IPS-20b (cell line): ENCODE data around the gene MAST4.

ENCODE experiments used
- H3K27ac ChIP-seq: one replicate; pipeline ENCODE4 v1.5.1; 2013; ENCODE audit warnings: low read length
- H3K27me3 ChIP-seq: 2 replicates; pipeline ENCODE4 v1.6.1; 2013; ENCODE audit warnings: mild to moderate bottlenecking, low read length, inconsistent platforms; ENCODE audit not compliant: insufficient read depth
- H3K36me3 ChIP-seq: 2 replicates; pipeline ENCODE4 v1.6.1; 2013; ENCODE audit warnings: low read depth, mild to moderate bottlenecking, inconsistent platforms, low read length, moderate library complexity; ENCODE audit not compliant: insufficient read depth
- H3K4me1 ChIP-seq: 2 replicates; pipeline ENCODE4 v1.6.1; 2013; ENCODE audit warnings: mild to moderate bottlenecking, control low read depth, inconsistent platforms, low read length, moderate library complexity; ENCODE audit not compliant: insufficient read depth
- H3K4me3 ChIP-seq: 2 replicates; pipeline ENCODE4 v1.5.1; 2013; ENCODE audit warnings: mild to moderate bottlenecking, low read length, inconsistent platforms
- H3K9ac ChIP-seq: 2 replicates; pipeline ENCODE4 v1.6.1; 2013; ENCODE audit warnings: low read depth, mild to moderate bottlenecking, inconsistent platforms, low read length, moderate library complexity
- H3K9me3 ChIP-seq: 2 replicates; pipeline ENCODE4 v1.6.1; 2013; ENCODE audit warnings: mild to moderate bottlenecking, low read depth, low read length, inconsistent platforms; ENCODE audit not compliant: insufficient read depth

The MAST4 gene

DNA sequence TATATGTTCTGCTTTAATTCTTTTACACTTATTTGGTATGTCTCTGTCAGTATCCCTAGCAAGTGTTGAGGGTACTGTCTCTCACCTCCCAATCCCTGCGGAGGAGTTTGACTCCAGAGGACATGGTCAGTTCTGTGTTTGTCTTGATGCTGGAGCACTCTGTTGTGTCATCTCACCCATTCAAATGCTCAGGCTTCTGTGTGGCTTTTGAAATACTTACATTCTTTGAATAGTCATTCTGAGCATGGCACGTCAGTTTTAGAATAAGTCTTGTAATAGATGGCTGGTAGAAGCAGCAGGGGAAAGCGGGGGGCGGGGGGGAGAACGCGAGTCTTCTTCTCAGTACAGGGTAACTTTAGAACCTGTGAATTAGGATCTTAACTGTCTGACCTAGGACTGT is 12.3 kb downstream of the MAST4 start:
- H3K9ac ChIP-seq, result no peak overlapping the region
- no peak overlapping the region for H3K4me3 ChIP-seq
- H3K36me3 ChIP-seq, result no peaks in the 10 kb centered on the region
- H3K4me1 ChIP-seq, result no peaks in the 10 kb centered on the region; the same call in 1 of the 2 replicates
- no peaks in the 10 kb centered on the region for H3K27me3 ChIP-seq
- no peak overlapping the region for H3K27ac ChIP-seq
- no peaks in the 10 kb centered on the region for H3K9me3 ChIP-seq

DNA sequence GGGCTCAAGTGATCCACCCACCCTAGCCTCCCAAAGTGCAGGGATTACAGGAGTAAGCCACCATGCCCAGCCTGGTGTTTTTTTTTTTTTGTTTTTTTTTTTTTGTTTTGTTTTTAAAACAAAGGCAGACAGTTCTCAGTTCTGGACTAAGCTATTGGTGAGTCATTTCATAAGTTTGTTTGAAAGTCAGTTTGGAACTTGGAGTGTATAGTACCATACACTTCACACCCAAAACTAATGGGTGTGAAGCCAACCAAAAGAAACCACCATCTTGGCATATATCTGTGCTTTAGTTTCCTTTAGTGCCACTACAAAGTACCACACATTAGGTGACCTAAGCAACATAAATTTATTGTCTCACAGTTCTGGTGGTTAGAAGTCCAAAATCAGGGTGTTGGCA is 13.4 kb downstream of the MAST4 start:
- H3K4me1 ChIP-seq, result no peaks in the 10 kb centered on the region; the same call in 1 of the 2 replicates
- H3K4me3 ChIP-seq, result no peak overlapping the region
- no peak overlapping the region for H3K9ac ChIP-seq
- no peak overlapping the region for H3K27ac ChIP-seq
- no peaks in the 10 kb centered on the region for H3K27me3 ChIP-seq
- no peaks in the 10 kb centered on the region for H3K36me3 ChIP-seq
- no peaks in the 10 kb centered on the region for H3K9me3 ChIP-seq

DNA sequence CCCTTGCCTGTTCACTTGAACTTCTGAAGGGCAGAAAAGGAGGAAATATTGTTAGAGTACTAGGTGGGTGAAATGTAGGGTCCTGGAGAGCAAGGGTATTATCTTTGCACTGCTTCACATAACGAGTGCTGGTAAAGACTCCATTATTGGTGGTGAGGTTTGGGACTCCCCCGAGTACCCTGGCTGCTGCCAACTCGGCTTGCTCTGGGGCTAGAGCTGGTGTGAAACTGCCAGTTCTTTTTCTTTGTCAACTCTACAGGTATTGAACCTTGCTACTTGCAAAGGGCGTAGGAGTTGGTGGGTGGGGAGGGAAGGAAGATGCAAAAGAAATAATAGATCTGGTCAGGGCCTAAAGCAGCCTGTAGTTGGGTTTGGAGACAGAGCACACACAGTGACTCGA is 16.0 kb downstream of the MAST4 start:
- no peaks in the 10 kb centered on the region for H3K27me3 ChIP-seq
- H3K4me1 ChIP-seq, result no peaks in the 10 kb centered on the region; the same call in 1 of the 2 replicates
- no peak overlapping the region for H3K9ac ChIP-seq
- H3K4me3 ChIP-seq, result no peak overlapping the region
- no peak overlapping the region for H3K27ac ChIP-seq
- H3K36me3 ChIP-seq, result no peaks in the 10 kb centered on the region
- no peaks in the 10 kb centered on the region for H3K9me3 ChIP-seq

DNA sequence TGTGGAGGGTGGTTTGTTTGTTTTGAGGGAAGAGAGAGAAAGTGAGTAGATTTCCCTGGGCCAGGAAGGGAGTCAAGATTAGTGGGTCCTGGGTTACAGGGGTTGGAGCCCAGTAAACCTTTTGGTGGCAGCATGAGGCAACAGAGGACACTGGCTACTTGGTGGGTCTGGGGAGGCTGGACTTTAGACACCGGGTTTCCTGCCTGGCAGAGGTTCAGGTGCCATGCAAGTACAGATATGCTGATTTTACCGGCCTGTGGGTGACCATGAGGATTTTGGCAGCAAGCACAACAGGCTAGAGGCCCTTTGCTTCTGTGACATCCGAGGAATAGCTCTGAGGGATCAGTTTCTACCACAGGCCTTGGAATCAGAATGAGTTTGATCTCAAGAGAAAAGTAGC is 18.9 kb downstream of the MAST4 start:
- Histone ChIP-seq H3K27ac (no peak overlapping the region), H3K27me3 (no peaks in the 10 kb centered on the region), H3K9me3 (no peaks in the 10 kb centered on the region), H3K36me3 (no peaks in the 10 kb centered on the region), H3K4me1 (no peaks in the 10 kb centered on the region), H3K4me3 (no peak overlapping the region), H3K9ac (no peak overlapping the region)

DNA sequence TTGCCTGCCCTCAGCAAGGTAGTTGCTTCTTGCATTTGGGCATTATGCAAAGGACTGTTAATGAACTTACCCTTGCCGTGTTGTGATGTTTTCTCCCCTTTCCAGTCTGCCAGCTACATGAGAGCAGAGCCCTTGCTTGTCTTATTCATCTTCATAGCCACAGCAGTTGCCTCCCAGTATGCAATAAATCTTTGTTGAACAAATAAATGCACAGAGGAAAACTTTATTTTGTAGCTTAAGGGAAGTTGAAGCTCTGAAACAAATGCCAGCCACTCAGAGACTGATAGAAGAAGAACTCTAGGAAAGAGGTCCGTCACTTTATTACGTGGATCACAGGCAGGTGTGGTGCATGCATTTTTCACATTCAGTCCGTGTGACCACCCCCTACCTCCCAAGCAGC is 19.7 kb downstream of the MAST4 start:
- Histone ChIP-seq H3K9me3 (no peaks in the 10 kb centered on the region), H3K4me1 (peaks cover 4% of the 10 kb centered on the region; the same call in 1 of the 2 replicates), H3K27me3 (no peaks in the 10 kb centered on the region), H3K4me3 (no peak overlapping the region), H3K27ac (no peak overlapping the region), H3K9ac (no peak overlapping the region), H3K36me3 (no peaks in the 10 kb centered on the region)

DNA sequence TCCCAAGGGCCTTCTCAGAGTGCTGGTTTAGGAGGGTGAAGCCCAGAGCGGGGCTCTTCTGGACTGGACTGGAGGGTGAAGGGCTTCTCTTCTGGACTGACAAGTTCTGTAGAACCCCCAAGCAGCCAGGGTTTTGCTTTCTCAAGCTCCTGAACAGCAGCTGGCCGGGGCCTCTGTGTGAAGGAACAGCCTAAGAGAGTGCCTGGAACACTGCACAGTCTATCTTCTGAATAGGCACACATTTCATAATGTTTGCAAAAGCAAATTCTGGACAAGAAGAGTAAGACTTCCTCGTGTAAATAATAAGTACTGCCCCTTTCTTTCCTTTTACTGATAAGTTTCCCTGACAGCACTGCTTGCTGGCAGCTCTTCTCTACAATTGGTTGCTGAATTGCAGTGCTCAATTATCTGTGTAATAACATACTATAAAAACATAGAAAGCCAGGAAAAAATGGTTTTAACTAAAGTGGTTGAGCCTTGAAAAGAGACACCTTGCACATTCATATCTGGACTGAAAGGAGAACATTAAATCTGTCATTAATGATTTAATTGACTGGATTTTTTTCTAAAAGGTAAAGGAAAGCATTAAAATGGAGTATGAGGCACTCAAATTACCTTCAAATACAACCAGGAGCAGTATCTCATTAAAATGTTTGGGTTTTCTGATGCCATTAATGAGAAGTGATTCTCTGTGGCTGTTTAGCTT is 20.5 kb downstream of the MAST4 start:
- H3K36me3 ChIP-seq, result no peaks in the 10 kb centered on the region
- no peak overlapping the region for H3K4me3 ChIP-seq
- H3K9me3 ChIP-seq, result no peaks in the 10 kb centered on the region
- no peak overlapping the region for H3K9ac ChIP-seq
- H3K27ac ChIP-seq, result no peak overlapping the region
- H3K4me1 ChIP-seq, result peaks cover 6% of the 10 kb centered on the region; the same call in 1 of the 2 replicates
- no peaks in the 10 kb centered on the region for H3K27me3 ChIP-seq

DNA sequence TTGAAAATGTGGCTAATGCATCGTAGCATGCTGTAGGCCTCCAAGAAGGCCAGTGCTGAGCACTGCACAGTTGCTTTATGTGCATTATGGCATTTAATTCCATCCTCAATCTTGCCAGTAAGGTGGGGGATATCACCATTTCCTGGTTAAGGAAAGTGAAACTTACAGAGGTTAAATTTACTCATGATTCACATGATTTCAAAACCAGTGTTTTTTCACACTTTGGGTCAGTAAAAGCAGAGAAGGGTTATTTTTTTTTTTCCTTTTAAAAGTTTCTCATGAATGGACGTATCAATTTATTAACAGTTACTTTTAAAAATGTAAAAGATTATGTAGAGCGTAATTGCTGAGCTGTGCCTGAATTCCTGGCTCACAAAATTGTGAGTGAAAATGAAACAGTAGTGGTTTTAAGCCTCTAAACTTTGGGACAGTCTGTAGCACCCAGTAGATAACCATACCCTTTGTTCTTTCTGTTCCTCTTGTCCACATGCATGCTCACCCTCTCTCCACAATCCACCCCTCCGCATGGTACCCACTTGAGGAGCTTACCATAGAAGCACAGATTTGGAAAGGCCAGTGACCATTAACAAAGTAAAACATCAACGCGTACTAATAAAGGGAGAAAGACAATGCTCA is 21.2 kb downstream of the MAST4 start:
- Histone ChIP-seq H3K27me3 (no peaks in the 10 kb centered on the region), H3K4me3 (no peak overlapping the region), H3K36me3 (no peaks in the 10 kb centered on the region), H3K4me1 (peaks cover 6% of the 10 kb centered on the region; the same call in 1 of the 2 replicates), H3K9ac (no peak overlapping the region), H3K9me3 (no peaks in the 10 kb centered on the region), H3K27ac (no peak overlapping the region)

DNA sequence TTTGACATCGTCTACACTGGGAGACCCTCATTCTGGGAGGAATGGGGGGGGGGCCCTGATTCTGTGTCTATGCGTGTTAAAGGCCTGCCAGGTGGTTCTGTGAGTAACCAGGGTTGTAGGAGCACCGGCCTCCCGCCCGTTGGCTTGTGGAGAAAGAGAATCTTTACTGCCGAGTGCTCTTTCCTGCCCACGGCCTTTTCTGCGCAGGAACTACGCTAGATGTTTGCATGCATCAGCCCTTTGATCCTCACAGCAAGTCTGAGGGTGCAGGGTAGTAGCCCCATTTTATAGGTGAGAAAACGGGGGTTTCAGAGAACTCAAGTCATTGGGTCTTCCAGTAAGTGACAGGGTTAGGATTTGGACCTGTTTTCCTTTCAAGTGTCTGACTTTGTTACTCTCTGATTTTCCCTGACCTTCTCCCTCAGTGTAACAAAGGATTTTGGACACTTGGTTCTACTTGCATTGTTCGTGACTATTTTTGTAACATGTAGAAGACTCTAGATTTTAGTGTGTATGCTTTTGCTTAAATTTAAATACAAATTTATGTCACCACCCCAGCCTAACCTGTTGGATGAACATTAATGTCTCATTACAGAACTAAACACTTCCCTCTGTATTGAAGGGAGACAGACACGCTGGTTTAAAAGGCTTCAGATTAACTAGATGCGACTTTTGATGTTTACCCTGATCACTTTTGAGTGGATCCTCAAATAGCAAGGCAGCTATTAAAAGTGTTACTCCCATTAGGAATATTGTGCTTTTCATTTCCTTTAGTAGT is 22.0 kb downstream of the MAST4 start:
- Histone ChIP-seq H3K27ac (no peak overlapping the region), H3K4me3 (no peak overlapping the region), H3K9ac (no peak overlapping the region), H3K9me3 (no peaks in the 10 kb centered on the region), H3K27me3 (no peaks in the 10 kb centered on the region), H3K4me1 (peaks cover 6% of the 10 kb centered on the region; the same call in 1 of the 2 replicates), H3K36me3 (no peaks in the 10 kb centered on the region)

DNA sequence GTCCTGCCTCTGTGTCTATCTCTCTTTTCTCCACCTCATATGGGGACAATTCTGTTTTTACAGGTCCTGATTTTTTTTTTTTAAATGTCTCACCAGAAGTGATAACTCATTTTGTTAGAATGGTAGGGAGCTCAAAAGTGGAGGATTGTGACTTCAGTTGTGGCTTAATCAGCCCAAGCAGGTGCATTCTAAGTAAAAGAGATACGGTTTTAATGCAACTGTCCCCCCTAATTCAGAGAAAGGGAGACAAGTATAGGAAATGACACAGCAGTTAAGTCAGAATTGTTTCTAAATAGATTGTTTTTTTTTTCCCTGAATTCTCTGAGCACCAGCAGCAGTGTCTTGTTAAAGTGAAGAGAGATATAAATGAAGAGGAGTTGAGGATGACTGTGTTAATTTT is 24.5 kb downstream of the MAST4 start:
- peaks cover 6% of the 10 kb centered on the region; the same call in 1 of the 2 replicates for H3K4me1 ChIP-seq
- no peak overlapping the region for H3K4me3 ChIP-seq
- H3K9ac ChIP-seq, result no peak overlapping the region
- H3K36me3 ChIP-seq, result no peaks in the 10 kb centered on the region
- H3K9me3 ChIP-seq, result no peaks in the 10 kb centered on the region
- H3K27ac ChIP-seq, result no peak overlapping the region
- H3K27me3 ChIP-seq, result no peaks in the 10 kb centered on the region

DNA sequence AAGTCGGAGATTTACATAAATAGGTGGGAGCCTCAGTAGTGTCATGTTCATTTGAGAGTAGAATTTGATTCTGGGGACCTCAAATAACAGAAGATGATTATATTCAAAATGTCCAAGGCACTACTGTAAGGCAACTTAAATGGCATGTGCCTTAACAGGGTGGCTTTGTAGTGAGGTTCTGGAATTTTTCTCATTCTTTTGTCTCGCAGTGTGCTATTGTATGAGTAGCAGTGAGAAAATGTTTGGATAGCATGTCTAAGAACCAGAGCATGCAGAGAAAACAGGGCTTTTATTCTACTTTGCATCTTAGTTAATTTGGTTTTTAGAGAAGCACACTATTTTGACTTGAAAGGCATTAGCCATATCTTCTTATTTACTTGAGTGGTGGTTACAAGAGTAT is 25.0 kb downstream of the MAST4 start:
- H3K9ac ChIP-seq, result no peak overlapping the region
- no peaks in the 10 kb centered on the region for H3K9me3 ChIP-seq
- no peaks in the 10 kb centered on the region for H3K36me3 ChIP-seq
- no peak overlapping the region for H3K27ac ChIP-seq
- no peak overlapping the region for H3K4me3 ChIP-seq
- peaks cover 6% of the 10 kb centered on the region; the same call in 1 of the 2 replicates for H3K4me1 ChIP-seq
- no peaks in the 10 kb centered on the region for H3K27me3 ChIP-seq

DNA sequence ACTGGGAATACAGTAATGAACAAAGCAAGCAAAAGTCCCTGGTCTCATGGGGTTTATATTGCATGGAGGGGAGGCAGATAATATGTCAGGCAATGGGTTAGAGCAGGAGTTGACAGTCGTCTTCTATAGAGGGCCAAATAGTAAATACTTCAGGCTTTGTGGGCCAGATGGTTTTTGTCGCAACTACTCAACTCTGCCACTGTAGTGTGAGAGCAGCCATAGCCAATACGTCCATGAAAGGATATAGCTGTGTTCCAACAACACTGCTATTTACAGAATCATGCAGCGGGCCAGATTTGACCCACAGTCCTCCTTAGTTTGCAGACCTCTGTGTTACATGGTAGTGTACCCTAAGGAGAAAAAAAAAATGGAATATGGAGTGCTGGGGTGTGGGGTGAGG is 25.5 kb downstream of the MAST4 start:
- no peak overlapping the region for H3K9ac ChIP-seq
- H3K27me3 ChIP-seq, result no peaks in the 10 kb centered on the region
- no peaks in the 10 kb centered on the region for H3K36me3 ChIP-seq
- H3K4me3 ChIP-seq, result no peak overlapping the region
- no peaks in the 10 kb centered on the region for H3K9me3 ChIP-seq
- H3K27ac ChIP-seq, result no peak overlapping the region
- peaks cover 6% of the 10 kb centered on the region; the same call in 1 of the 2 replicates for H3K4me1 ChIP-seq
